GM04503 (cell line): ENCODE data around the gene PKIG.
"Not testable (repeated sequence)": the region's sequence is repeated elsewhere in the genome, so short reads cannot be mapped to it uniquely, and the experiment has no call there.

Experiments used
- DNase-seq: peaks from one replicate; pipeline ENCODE4 v3.0.0-alpha.2; 2012; ENCODE audit warnings: low read depth

PKIG gene

DNA sequence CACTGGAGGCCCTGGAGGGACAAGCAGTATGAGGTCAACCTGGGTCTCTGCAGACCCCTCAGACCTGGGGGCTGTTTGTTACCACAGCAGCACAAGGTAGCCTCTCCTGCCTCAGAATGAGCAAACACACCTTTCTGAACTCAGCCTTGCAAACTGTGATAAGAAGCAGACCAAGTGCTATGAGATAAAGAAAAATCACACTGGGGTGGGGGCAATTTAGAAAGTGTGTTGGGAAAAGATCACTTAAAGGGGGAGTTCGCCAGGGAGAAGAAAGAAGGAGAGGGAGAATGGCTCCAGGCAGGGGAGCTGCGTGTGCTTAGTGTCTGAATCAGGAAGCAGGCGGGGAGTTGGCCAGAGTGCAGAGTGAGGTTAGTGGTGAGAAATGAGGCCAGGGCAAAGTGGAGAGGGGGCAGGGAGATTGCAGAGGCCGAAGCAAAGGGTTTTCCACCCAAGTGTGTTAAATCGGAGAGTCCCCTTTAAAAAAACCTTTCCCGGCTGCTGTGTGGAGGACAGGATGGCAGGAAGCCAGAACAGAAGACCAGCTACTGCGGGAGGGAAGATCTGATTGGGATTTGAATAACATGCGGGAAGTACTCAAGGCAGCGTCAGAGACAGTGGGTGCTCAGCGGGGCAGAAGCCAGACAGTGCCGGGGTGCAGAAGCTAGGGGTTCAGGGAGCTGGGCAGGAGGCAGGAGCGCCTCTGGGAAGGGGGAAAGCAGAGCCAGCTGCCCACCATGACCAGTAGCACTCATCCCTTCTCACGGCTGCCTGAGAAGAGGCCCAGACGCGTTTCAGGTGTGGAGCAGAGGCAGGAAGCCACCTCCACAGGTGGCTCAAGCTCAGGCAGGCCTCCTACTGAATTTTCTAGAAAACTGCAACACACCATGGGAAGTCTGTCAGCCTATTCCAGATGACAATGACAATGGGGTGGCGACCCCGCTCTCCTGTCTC, 60.1 kb downstream of the PKIG start:
- peak; percentile 68 for DNase-seq

DNA sequence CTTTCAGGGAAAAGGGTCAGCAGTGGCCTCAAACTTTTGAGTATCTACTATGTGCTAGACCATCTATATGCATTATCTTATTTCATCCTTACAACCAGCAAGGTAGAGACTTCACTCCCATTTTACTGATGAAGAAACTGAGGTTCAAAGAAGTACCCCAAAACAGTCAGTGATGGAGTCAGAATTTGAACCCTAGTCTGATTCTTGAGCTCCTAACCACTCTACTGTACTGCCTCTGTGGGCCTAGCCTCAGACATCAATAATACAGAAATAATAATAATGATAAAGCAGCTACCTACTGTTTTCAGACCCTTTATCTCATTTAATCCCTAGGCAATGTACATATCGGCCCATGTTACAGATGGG, 60.8 kb downstream of the PKIG start:
- DNase-seq: no peak

GRCh38 chr20:44643596-44644229, 61.3 kb downstream of the PKIG start:
- peak; percentile 68 for DNase-seq

- no peak for DNase-seq
Observed at GRCh38 chr20:44644230-44644617, 61.8 kb downstream of the PKIG start.

DNA sequence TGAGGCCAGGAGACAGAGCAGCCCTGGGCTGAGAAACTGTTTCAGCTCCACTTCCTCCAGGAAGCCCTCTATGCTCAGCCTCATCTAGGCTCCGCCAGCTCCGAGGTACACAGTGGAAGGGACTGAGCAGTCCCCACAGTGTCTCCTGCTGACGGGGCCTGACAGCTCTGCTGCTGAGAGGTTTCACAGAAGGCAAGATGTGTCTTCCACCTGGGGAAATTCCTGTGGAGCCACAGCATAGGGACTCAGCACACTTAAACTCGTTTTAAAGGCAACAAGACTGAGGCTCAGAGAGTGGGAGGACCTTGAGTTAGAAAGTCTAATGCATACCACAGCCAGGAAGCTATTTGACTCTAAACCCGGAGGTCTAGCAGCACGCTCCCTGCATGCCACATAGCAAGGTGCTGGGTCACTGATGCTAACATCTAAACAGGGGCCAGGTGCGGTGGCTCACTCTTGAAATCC, 62.3 kb downstream of the PKIG start:
- no peak for DNase-seq

DNA sequence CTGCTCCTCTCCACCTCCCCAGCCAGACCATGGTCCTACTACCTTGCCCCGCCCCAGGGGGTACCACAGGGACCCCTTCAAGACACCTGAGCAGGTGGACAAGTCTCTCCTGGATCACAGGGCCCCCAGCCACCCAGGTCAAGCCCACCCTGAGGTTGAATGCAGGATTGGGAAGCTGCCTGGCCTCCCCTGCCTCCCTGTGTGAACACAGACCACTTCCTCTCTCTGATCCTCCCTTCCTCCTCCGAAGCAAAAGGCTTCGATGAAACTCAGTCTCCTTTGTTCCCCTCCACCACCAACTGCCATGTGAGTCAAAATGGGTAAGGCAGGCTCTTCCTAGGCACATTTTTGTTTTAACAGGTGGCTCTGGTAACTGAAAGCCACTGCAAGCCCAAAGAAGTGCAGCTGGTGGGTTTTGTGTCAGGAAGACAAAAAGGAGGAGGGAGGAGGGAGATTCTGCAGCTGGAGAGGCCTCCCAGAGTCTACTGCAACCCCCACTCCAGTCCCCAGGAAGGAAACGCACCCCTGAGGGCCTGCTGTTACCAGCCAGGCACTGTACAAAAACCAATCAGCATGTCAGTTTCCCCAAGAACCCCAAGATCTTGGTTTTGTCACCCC, 63.8 kb downstream of the PKIG start:
- no peak for DNase-seq

- no peak for DNase-seq
Observed at GRCh38 chr20:44646641-44647274, 64.4 kb downstream of the PKIG start.

DNA sequence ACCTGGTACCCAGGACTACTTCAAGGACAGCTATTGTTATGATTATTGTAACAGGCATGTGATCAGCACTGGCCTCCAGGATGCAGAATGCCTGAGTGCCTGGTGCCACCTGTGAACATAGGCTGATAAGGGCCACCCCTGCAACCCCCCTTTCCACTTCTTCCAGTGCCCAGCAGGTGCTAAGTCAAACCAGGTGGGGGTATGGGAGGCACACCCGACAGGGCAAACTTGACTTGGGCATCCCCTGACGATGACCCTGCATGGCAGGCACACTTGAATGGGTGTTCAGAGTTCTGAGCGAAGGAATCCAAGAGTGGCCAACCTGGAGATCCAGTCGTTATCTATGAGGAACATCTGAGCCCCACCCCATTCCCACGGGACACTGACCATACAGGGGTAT, 65.7 kb downstream of the PKIG start:
- DNase-seq: no peak

GRCh38 chr20:44648579-44648978, 66.2 kb downstream of the PKIG start:
- DNase-seq: no peak

DNA sequence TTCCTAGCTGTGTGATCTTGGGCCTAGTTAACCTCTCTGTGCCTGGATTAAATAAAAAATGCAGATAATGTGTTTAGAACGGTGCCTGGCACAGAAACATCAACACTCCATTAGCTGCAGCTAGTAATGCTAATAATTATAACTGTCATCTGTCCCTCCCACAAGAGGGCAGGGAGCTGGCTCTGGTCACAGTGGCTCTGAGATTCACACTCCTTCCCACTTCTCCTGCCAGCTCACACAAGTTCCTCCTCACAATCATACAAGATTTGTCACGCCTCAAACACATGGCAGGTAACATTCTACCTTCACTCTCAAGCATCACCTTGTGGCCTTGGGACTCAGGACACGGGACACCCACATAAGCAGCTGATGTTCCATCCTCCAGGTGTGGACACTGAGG, 66.7 kb downstream of the PKIG start:
- no peak for DNase-seq

DNA sequence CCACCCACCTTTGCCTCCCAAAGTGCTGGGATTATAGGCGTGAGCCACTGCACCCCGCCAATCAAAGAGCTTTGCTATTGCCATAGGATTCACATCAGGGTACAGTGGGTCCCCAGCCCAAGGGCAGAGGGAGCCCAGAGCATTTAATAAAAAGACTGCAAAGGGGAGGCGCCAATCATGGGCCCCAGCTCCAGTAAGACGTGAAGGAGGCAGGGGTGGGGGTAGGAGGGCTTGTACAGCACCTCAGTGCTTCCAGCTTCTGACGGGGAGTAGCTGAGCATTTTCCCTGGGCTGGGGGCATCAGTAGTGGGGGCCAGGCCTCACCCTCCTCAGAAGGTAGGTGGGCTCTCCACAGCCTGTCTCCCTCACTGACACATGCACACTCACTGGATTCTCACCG, 67.6 kb downstream of the PKIG start:
- no peak for DNase-seq

GRCh38 chr20:44650771-44651433, 68.5 kb downstream of the PKIG start:
- DNase-seq: no peak

GRCh38 chr20:44651434-44651683, 69.0 kb downstream of the PKIG start:
- DNase-seq: no peak

DNA sequence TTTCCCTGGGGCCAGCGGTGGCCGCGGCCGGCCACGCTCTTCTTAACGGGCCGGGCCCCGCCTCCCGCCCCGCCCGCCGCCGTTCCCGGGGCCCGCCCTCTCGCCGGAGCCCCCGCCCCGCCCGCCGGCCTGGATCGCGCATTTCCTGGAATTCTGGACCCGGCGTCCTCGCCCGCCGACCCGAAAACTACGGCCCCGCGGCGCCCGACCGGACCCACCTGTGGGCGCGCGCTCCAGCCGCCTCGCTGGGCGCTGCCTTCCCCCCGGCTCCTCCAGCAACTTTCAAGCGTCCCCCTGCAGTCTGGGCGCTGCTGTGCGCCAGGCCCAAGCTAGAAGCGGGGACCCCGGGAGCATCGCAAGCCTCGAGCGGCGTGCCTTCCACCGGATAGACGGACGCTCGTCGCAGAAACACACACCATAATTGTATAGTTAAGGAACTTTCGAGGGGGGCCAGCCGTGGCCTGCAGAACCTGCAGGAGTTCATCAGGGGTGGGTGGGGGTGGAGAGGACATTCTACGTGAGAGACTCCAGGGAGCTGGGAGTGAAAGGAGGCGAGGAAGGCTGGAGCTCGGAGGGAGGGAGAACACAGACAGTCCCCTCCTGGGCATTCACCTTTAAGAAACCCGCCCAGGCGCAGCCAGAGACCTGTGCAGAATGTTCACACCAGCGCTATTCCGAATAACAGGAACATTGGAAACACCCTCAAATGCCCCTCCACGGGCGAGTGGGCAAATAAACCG, 69.5 kb downstream of the PKIG start, which contains the start of gene ADA:
ADA (minus strand) TSS at position 16 of the 740 bp plus-strand sequence. CDS start 92 bp downstream, outside the sequence.
- no peak for DNase-seq

GRCh38 chr20:44653546-44653945, 71.2 kb downstream of the PKIG start:
- DNase-seq: no peak

GRCh38 chr20:44654210-44654609, 71.8 kb downstream of the PKIG start:
- DNase-seq: not testable (repeated sequence)

GRCh38 chr20:44656448-44656847, 74.1 kb downstream of the PKIG start:
- no peak for DNase-seq

- DNase-seq: no peak
Observed at GRCh38 chr20:44657875-44658274, 75.5 kb downstream of the PKIG start.

DNA sequence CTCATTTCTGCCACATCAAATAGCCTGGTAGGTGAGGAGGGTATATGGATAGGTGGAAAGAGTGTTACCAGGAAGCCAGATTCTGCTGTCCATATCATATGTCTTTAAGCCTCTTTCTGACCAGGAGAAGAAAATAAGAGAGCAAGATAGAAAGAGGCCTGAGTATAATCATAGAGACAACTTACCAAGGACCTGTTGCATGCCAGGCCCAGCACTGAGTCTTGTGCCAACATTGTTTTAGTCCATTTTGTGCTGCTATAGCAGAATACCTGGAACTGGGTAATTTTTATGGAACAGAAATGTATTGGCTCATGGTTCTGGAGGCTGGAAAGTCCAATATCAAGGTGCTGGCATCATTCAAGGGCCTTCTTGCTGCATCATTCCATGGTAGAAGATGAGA, 76.4 kb downstream of the PKIG start:
- no peak for DNase-seq

- DNase-seq: no peak
Observed at GRCh38 chr20:44659931-44660330, 77.6 kb downstream of the PKIG start.

- DNase-seq: no peak
Observed at GRCh38 chr20:44660581-44660980, 78.2 kb downstream of the PKIG start.
